ENCODE data around the gene NCOR1.

DNA sequence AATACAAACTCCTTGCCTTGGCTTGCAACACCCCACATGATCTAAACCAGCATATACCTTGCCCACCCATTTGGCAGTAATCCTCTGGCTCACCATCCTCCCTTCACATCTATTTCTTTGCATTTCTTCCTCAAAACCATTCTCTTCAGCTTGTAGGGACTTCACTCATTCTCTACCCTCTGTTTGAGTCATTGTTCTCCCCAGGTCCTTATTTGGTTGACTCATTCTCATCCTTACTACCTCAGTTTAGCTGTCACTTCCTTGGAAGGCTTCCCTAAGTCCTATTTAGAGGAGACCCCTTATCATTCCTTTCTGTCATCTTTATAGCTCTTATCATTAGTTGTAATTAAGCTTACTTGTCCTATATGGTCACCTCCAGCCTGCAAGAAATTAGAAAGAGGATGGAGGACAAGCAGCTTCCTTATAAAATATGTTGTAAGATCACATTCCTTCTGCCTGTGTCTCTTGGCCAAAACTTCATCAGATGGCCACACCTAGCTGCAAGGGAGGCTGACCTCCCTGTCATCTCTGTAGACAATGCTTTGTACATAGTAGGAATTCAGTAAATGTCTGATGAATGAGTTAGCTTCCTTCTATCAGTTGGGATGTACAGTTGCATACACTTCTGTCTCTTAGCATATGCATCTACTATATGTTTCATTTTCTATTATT lies 214.0 kb downstream of the NCOR1 start:
- TF ChIP-seq, protein P1, sequence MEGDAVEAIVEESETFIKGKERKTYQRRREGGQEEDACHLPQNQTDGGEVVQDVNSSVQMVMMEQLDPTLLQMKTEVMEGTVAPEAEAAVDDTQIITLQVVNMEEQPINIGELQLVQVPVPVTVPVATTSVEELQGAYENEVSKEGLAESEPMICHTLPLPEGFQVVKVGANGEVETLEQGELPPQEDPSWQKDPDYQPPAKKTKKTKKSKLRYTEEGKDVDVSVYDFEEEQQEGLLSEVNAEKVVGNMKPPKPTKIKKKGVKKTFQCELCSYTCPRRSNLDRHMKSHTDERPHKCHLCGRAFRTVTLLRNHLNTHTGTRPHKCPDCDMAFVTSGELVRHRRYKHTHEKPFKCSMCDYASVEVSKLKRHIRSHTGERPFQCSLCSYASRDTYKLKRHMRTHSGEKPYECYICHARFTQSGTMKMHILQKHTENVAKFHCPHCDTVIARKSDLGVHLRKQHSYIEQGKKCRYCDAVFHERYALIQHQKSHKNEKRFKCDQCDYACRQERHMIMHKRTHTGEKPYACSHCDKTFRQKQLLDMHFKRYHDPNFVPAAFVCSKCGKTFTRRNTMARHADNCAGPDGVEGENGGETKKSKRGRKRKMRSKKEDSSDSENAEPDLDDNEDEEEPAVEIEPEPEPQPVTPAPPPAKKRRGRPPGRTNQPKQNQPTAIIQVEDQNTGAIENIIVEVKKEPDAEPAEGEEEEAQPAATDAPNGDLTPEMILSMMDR (IDR thresholded peaks at IDR 0.05) = no peak
- TF ChIP-seq HOXB13 (CRISPR knock-in tag; IDR thresholded peaks at IDR 0.05; ENCODE audit: low read depth) (no peak), BHLHE40 (IDR thresholded peaks at IDR 0.05; ENCODE audit: low read depth, low read length) (no peak), MYC (IDR thresholded peaks at IDR 0.05; ENCODE audit: borderline replicate concordance, low read length) (no peak), CBX2 (IDR thresholded peaks at IDR 0.05; ENCODE audit: borderline replicate concordance, low read depth) (no peak)
- TF ChIP-seq, protein P2, sequence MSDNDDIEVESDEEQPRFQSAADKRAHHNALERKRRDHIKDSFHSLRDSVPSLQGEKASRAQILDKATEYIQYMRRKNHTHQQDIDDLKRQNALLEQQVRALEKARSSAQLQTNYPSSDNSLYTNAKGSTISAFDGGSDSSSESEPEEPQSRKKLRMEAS (IDR thresholded peaks at IDR 0.05) = no peak
- TF ChIP-seq, protein P3, sequence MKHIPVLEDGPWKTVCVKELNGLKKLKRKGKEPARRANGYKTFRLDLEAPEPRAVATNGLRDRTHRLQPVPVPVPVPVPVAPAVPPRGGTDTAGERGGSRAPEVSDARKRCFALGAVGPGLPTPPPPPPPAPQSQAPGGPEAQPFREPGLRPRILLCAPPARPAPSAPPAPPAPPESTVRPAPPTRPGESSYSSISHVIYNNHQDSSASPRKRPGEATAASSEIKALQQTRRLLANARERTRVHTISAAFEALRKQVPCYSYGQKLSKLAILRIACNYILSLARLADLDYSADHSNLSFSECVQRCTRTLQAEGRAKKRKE (CRISPR knock-in tag; IDR thresholded peaks at IDR 0.05; ENCODE audit: low read depth) = no peak
